Measurements from ENCODE around the gene LYZL2.

GRCh38 chr10:30562787-30563186, 66.8 kb downstream of the LYZL2 start:
- TF ChIP-seq CTCF (IDR thresholded peaks at IDR 0.05; ENCODE audit: low read length) (no peak), EZH2phosphoT487 (IDR thresholded peaks at IDR 0.05; ENCODE audit: low read length) (no peak), EZH2 (optimal IDR thresholded peaks at IDR 0.05; ENCODE audit: low read depth, low read length) (no peak)
